ENCODE data around the gene CNOT4. TPM values are rescaled to one million over a fixed set of nuclear protein-coding genes. Genes with fewer than 3 reads are reported as not detected.
"Not testable (repeated sequence)": the region's sequence is repeated elsewhere in the genome, so short reads cannot be mapped to it uniquely, and the experiment has no call there.

Gene CNOT4
- total RNA-seq, 4 donors from 2014 or later, result 16.8 to 26.0 (median 20.0) TPM

DNA sequence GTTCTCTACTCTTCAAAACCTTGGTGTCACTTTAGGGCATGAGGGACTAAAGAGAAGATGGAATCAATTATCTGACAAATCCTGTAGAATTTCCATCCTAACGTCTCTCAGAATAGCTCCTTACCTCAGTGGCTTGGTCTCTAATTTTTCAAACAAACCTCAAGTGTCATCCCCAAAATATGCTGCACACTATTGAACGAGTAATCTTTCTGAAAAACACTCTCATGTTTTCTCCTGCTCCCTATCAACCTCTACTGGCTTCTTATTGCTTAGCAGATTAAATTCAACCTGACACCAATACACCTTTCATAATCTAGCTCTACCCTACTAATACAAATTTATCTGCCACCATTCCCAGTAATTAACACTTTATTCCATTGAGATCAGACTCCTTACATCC is 8.5 kb downstream of the CNOT4 start:
- 84% methylated on average over 2 of the region's 2 CpGs for WGBS, 2 donors
- Histone ChIP-seq H3K4me3 (no peak overlapping the region), H3K4me1 (peaks cover 0 to 79% (median 13%) of the 10 kb centered on the region in 4 donors), H3K27me3 (no peaks in the 10 kb centered on the region), H3K36me3 (no peaks in the 10 kb centered on the region), H3K9me3 (no peaks in the 10 kb centered on the region), H3K27ac (no peak overlapping the region)
- TF ChIP-seq POLR2A (IDR thresholded peaks at IDR 0.05) (no peak), EP300 (IDR thresholded peaks at IDR 0.05) (no peak)
- TF ChIP-seq, protein P1, sequence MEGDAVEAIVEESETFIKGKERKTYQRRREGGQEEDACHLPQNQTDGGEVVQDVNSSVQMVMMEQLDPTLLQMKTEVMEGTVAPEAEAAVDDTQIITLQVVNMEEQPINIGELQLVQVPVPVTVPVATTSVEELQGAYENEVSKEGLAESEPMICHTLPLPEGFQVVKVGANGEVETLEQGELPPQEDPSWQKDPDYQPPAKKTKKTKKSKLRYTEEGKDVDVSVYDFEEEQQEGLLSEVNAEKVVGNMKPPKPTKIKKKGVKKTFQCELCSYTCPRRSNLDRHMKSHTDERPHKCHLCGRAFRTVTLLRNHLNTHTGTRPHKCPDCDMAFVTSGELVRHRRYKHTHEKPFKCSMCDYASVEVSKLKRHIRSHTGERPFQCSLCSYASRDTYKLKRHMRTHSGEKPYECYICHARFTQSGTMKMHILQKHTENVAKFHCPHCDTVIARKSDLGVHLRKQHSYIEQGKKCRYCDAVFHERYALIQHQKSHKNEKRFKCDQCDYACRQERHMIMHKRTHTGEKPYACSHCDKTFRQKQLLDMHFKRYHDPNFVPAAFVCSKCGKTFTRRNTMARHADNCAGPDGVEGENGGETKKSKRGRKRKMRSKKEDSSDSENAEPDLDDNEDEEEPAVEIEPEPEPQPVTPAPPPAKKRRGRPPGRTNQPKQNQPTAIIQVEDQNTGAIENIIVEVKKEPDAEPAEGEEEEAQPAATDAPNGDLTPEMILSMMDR (IDR thresholded peaks at IDR 0.05), result no peak
- no peak for DNase-seq (ENCODE audit: low spot score in 2 of 2)

DNA sequence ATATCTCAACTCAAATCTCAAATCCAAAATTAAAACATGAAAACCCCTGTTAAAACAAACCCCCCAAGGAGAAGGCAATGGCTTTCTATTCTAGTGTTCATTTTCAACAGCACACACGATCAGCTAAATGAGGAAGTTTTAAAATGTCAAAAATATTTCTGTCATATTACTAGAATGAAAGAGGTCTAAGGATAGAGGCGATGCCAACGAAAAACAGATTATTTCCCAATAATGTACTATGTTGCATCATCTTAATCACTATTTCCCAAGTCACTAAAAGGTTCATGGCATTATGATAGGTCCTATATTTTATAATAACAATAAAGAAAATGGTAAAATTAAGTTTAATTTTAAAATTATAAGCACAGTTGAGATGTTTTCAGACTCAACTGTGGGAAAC is 10.1 kb downstream of the CNOT4 start:
- no peak for DNase-seq (ENCODE audit: low spot score in 2 of 2)

DNA sequence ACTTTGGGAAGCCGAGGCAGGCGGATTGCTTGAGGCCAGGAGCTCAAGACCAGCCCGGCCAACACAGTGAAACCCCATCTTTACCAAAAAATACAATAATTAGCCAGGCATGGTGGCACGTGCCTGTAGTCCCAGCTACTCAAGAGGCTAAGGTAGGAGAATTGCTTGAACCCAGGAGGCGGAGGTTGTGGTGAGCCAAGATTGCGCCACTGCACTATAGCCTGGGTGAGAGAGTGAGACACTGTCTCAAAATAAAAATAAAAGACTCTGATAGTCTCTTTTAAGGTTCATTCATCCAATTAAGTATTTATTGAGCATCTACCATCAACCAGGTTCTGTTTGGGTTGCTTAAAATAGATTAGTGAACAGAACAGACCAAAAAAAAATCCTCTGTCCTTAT is 12.7 kb downstream of the CNOT4 start:
- H3K4me1 ChIP-seq, result peaks cover 0 to 55% (median 11%) of the 10 kb centered on the region in 4 donors
- not testable (repeated sequence) for H3K9me3 ChIP-seq; H3K27me3 ChIP-seq; H3K4me3 ChIP-seq; DNase-seq (ENCODE audit: low spot score in 2 of 2); H3K36me3 ChIP-seq; H3K27ac ChIP-seq
- WGBS, 2 donors, result 94 to 96% methylated on average over 6 of the region's 6 CpGs

More for the DNA sequence above, 10.1 kb downstream of the CNOT4 start:
- Histone ChIP-seq H3K27ac (peak overlapping the region in 1 of 4 donors; percentile 26), H3K36me3 (no peaks in the 10 kb centered on the region), H3K27me3 (no peaks in the 10 kb centered on the region), H3K4me3 (no peak overlapping the region), H3K4me1 (peaks cover 0 to 66% (median 11%) of the 10 kb centered on the region in 4 donors), H3K9me3 (no peaks in the 10 kb centered on the region)
- peak in 1 of 2 donors; percentile 44 for TF ChIP-seq EP300 (IDR thresholded peaks at IDR 0.05)
- TF ChIP-seq, protein P1 (IDR thresholded peaks at IDR 0.05), result no peak
- WGBS, 2 donors, result 56 to 61% methylated on average over 3 of the region's 3 CpGs

DNA sequence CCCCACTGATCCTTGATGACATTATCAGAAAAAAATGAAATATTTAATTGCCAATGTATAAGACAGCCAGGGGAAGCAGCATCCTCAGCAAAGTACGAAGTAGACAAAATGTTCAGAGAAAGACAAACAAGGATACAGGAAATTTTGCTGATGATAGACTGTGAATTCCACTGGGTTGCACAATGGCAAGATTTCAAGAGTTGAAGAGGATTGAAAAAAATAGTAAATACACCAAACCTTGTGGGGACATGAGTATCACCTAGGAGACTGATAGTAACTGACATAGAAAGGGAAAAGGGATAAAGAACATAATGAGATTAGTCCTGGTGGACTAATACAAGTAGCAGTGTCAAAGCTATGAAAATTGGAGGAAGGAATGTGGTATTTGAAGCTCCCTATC is 16.5 kb downstream of the CNOT4 start:
- WGBS, 2 donors, result 74 to 79% methylated on average over 1 of the region's 1 CpG
- TF ChIP-seq POLR2A (IDR thresholded peaks at IDR 0.05) (no peak), EP300 (IDR thresholded peaks at IDR 0.05) (no peak)
- TF ChIP-seq, protein P1 (IDR thresholded peaks at IDR 0.05), result no peak
- no peak for DNase-seq (ENCODE audit: low spot score in 2 of 2)
- H3K36me3 ChIP-seq, result no peaks in the 10 kb centered on the region
- H3K27me3 ChIP-seq, result no peaks in the 10 kb centered on the region
- no peak overlapping the region for H3K4me3 ChIP-seq
- H3K4me1 ChIP-seq, result peaks cover 0 to 46% (median 2%) of the 10 kb centered on the region in 4 donors
- no peaks in the 10 kb centered on the region for H3K9me3 ChIP-seq
- no peak overlapping the region for H3K27ac ChIP-seq

DNA sequence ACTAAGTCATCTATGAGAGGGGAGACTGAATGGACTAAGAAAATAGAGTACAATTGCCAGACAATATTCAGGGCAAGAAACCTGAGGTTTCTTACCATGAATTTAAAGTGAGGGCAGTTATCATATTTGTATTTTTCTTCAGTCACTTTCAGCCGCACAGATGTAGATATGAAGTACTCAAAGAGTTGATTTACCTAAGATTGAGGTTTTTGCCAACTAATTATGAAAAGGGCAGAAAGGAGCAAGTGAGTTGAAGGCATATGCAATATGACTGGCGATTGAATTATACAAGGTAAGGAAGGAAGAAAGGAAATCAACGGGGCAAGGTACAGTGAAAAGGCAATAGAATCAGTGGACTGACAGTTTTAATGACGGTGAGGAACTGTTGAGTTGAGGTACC is 17.8 kb downstream of the CNOT4 start:
- H3K4me3 ChIP-seq, result no peak overlapping the region
- H3K9me3 ChIP-seq, result no peaks in the 10 kb centered on the region
- no peak for TF ChIP-seq EP300 (IDR thresholded peaks at IDR 0.05)
- TF ChIP-seq, protein P1 (IDR thresholded peaks at IDR 0.05), result no peak
- no peak for TF ChIP-seq POLR2A (IDR thresholded peaks at IDR 0.05)
- peaks cover 0 to 38% (median 2%) of the 10 kb centered on the region in 4 donors for H3K4me1 ChIP-seq
- H3K36me3 ChIP-seq, result no peaks in the 10 kb centered on the region
- DNase-seq (ENCODE audit: low spot score in 2 of 2), result no peak
- no peaks in the 10 kb centered on the region for H3K27me3 ChIP-seq
- 93 to 96% methylated on average over 4 of the region's 4 CpGs for WGBS, 2 donors
- no peak overlapping the region for H3K27ac ChIP-seq

DNA sequence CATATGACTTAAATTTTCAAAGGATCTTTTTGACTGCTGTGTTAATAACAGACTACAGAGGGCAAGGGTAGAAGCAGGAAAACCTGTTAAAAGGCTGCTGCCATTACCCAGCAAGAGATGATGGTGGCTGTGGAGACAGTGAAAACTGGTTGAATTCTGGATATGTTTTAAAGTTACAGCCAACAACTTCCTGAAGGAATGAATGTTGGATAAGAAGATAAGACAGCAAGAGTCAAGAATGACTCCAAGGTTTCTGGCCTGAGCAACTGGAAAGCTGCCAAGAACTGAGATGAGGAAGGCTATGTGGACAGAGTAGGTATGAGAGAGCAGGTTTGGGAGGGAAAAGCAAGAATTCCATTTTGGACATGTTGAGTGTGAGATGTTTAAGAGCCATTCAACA is 19.1 kb downstream of the CNOT4 start:
- no peak overlapping the region for H3K4me3 ChIP-seq
- H3K27ac ChIP-seq, result no peak overlapping the region
- peaks cover 0 to 44% (median 4%) of the 10 kb centered on the region in 4 donors for H3K4me1 ChIP-seq
- TF ChIP-seq POLR2A (IDR thresholded peaks at IDR 0.05) (no peak), EP300 (IDR thresholded peaks at IDR 0.05) (no peak)
- TF ChIP-seq, protein P1 (IDR thresholded peaks at IDR 0.05), result no peak
- no peaks in the 10 kb centered on the region for H3K9me3 ChIP-seq
- no peaks in the 10 kb centered on the region for H3K27me3 ChIP-seq
- no peaks in the 10 kb centered on the region for H3K36me3 ChIP-seq
- DNase-seq (ENCODE audit: low spot score in 2 of 2), result no peak

Data from tibial nerve (tissue), 4 donors.